ENCODE measurements around the gene HFE. TPM values are rescaled to one million over a fixed set of nuclear protein-coding genes. Genes with fewer than 3 reads are reported as not detected.
"Not testable (repeated sequence)": the region's sequence is repeated elsewhere in the genome, so short reads cannot be mapped to it uniquely, and the experiment has no call there.

The HFE gene
- total and polyA plus RNA-seq, 5 donors: 4.3 to 13.2 (median 7.4) TPM

DNA sequence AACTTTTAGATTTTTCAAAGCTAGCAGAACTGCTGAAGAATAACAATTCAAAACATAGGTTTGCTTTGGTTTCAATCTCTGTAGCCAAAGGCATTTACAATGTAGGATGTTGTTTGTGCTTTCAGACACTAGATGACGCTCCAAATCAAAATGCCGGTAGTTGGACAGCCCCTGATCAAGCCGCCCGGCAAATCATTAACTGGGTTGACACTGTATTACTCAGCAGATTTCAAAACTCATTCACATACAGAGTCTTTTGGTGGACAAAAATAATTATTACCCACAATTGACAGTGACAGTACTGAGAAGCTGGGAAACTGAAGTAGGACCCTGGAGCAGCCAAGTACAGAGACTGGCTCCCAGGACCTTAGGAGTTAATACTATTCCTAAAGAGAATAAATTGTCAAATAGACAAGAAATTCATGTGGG, 21.3 kb upstream of the HFE start:
- no peaks in the 10 kb centered on the region for H3K27me3 ChIP-seq (ENCODE audit: control insufficient read depth, insufficient read depth)
- H3K9me3 ChIP-seq (ENCODE audit: control insufficient read depth, low read length): no peaks in the 10 kb centered on the region
- no peak overlapping the region for H3K27ac ChIP-seq (ENCODE audit: low read length)
- DNase-seq (peak in 2 of 3 donors; percentile 54 to 71), ATAC-seq (peak; percentile 91)
- no peak overlapping the region for H3K4me3 ChIP-seq (ENCODE audit: low read length)
- no peaks in the 10 kb centered on the region for H3K4me1 ChIP-seq (ENCODE audit: control insufficient read depth, insufficient read depth, low read length)
- intact Hi-C loops (cut with DNase I): loop anchor here (2.0 kb wide), 1 partner anchor 31 kb away; no protein-coding TSS in a partner anchor
- WGBS: under 1% methylated on average over 4 of the region's 4 CpGs

DNA sequence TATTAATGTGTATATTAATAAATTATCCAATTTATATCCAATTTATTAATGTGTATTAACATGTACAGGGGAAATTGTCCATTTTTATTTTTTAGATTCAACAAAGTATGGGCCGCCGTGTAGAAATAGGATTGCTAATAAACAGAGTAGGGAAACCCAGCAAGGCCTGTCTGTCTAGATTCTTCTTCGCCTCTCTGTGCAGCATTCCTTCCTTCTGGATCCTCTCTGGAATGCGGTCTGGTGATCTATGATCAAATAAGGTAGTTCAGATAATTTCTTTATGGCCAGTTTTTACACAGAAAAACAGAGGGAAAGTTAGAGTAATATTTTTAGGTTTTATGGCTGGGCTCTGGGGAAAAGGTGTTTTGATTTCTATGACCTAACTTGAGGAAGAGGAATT, 19.9 kb upstream of the HFE start:
- Histone ChIP-seq H3K9me3 (ENCODE audit: control insufficient read depth, low read length) (no peaks in the 10 kb centered on the region), H3K27me3 (ENCODE audit: control insufficient read depth, insufficient read depth) (no peaks in the 10 kb centered on the region), H3K27ac (ENCODE audit: low read length) (no peak overlapping the region), H3K4me3 (ENCODE audit: low read length) (no peak overlapping the region), H3K4me1 (ENCODE audit: control insufficient read depth, insufficient read depth, low read length) (no peaks in the 10 kb centered on the region)
- WGBS: 76% methylated on average over 4 of the region's 4 CpGs
- intact Hi-C loops (cut with DNase I): loop anchor here in 1 of 4 donors (2.0 kb wide), 1 partner anchor 29 kb away; no protein-coding TSS in a partner anchor
- ATAC-seq: no peak
- DNase-seq: no peak

DNA sequence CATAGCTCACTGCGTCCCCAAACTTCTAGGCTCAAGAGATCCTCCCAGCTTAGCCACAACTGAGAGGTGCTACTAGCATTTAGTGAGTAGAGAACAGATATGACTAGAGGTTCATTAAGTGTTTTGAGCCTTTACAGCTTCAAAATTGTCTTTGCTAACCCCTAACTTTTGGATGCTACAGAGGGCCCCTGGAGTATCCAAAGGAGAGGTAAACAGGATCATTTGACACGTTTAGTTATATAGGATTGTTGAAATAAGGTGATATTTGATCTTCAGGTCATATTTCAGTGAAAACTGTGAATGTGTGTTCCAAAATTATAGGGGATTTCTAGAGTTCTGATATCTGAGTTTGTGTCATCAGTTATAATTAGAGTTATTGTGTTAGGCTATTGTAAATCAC, 19.2 kb upstream of the HFE start:
- 72% methylated on average over 2 of the region's 2 CpGs for WGBS
- Histone ChIP-seq H3K4me3 (ENCODE audit: low read length) (no peak overlapping the region), H3K9me3 (ENCODE audit: control insufficient read depth, low read length) (no peaks in the 10 kb centered on the region), H3K4me1 (ENCODE audit: control insufficient read depth, insufficient read depth, low read length) (no peaks in the 10 kb centered on the region), H3K27me3 (ENCODE audit: control insufficient read depth, insufficient read depth) (no peaks in the 10 kb centered on the region), H3K27ac (ENCODE audit: low read length) (no peak overlapping the region)
- no peak for DNase-seq
- intact Hi-C loops (cut with DNase I): no loop called here
- ATAC-seq: no peak

DNA sequence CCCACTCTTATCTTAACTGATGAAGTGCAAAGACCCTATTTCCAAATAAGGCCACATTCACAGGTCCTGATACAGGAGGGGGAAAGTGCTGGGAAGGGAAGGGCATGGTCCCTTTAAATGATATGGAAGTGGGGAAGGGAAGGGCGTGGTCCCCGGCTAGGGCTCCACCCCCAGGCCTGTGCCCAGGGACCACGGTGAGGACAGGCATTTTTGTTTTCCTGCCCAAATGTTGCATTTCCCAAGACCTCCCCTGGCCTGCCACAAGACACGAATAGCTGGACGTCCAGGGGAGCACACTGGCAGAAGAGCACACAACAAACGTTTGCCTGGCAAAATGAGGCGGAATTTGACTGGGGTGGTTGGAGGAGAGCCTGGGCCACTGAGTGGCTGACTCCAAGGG, 16.1 kb upstream of the HFE start:
- H3K27me3 ChIP-seq (ENCODE audit: control insufficient read depth, insufficient read depth): no peaks in the 10 kb centered on the region
- intact Hi-C loops (cut with DNase I): no loop called here
- H3K27ac ChIP-seq (ENCODE audit: low read length): no peak overlapping the region
- no peaks in the 10 kb centered on the region for H3K9me3 ChIP-seq (ENCODE audit: control insufficient read depth, low read length)
- 28% methylated on average over 7 of the region's 7 CpGs for WGBS
- no peak overlapping the region for H3K4me3 ChIP-seq (ENCODE audit: low read length)
- peak; percentile 61 to 88 (median 82) for DNase-seq
- ATAC-seq: peak; percentile 75 to 86
- H3K4me1 ChIP-seq (ENCODE audit: control insufficient read depth, insufficient read depth, low read length): no peaks in the 10 kb centered on the region

DNA sequence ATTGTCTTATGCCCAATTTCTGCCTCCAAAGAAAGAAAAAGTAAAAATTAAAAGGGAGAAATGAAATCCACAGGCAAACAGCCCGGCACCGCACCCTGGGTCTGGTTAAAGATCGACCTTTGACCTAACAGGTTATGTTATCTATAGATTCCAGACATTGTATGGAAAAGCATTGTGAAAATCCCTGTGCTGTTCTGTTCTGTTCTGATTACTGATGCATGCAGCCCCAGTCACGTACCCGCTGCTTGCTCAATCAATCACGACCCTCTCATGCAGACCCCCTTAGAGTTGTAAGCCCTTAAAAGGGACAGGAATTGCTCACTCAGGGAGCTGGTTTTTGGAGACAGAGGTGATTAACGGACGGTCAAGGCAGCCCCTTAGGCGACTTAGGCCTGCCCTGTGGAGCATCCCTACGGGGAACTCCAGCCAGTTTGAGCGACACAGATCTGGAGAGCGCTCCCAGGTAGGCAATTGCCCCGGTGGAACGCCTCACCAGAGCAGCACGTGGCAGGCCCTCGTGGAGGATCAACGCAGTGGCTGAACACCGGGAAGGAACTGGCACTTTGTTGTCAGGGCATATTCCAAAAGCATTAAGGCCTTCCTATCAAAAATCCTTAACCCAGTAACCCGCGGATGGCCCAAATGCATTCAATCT, 12.0 kb upstream of the HFE start:
- H3K27me3 ChIP-seq (ENCODE audit: control insufficient read depth, insufficient read depth): no peaks in the 10 kb centered on the region
- no peaks in the 10 kb centered on the region for H3K4me1 ChIP-seq (ENCODE audit: control insufficient read depth, insufficient read depth, low read length)
- ATAC-seq (no peak), DNase-seq (no peak)
- H3K9me3 ChIP-seq (ENCODE audit: control insufficient read depth, low read length): no peaks in the 10 kb centered on the region
- intact Hi-C loops (cut with DNase I): no loop called here
- WGBS: 68% methylated on average over 20 of the region's 20 CpGs
- no peak overlapping the region for H3K27ac ChIP-seq (ENCODE audit: low read length)
- H3K4me3 ChIP-seq (ENCODE audit: low read length): no peak overlapping the region

DNA sequence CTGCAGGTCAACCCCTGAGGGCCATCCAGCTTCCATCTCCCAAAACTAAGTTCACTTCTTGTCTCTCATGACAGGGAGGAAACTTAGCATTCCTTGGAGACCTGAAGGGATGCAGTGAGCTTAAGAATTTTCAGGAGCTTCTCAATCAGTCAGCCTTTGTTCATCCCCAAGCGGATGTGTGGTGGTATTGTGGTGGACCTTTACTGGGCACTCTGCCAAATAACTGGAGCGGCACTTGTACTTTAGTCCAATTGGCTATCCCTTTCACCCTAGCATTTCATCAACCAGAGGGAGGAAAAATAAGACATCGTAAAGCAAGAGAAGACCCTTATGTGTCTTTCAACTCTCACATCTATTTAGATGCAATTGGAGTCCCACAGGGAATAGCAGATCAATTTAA, 9.2 kb upstream of the HFE start:
- H3K4me1 ChIP-seq (ENCODE audit: control insufficient read depth, insufficient read depth, low read length); DNase-seq; H3K27ac ChIP-seq (ENCODE audit: low read length); H3K27me3 ChIP-seq (ENCODE audit: control insufficient read depth, insufficient read depth); H3K9me3 ChIP-seq (ENCODE audit: control insufficient read depth, low read length); intact Hi-C loops (cut with DNase I); ATAC-seq; H3K4me3 ChIP-seq (ENCODE audit: low read length): not testable (repeated sequence)
- WGBS: 55% methylated on average over 3 of the region's 3 CpGs

DNA sequence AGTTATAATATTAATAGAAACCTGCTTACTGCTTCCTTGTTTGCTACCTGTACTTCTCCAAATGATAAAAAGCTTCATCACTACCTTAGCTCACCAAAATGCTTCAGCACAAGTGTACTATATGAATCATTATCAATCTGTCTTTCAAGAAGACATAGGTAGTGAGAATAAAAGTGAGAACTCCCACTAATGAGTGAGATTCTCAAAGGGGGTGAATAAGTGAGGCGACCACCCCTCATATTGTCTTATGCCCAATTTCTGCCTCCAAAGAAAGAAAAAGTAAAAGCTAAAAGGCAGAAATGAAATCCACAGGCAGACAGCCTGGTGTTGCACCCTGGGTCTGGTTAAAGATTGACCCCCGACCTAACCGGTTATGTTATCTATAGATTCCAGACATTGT, 6.1 kb upstream of the HFE start:
- DNase-seq; intact Hi-C loops (cut with DNase I); H3K4me3 ChIP-seq (ENCODE audit: low read length); H3K27ac ChIP-seq (ENCODE audit: low read length); ATAC-seq; H3K27me3 ChIP-seq (ENCODE audit: control insufficient read depth, insufficient read depth); H3K9me3 ChIP-seq (ENCODE audit: control insufficient read depth, low read length); H3K4me1 ChIP-seq (ENCODE audit: control insufficient read depth, insufficient read depth, low read length): not testable (repeated sequence)
- WGBS: 91% methylated on average over 3 of the region's 3 CpGs

DNA sequence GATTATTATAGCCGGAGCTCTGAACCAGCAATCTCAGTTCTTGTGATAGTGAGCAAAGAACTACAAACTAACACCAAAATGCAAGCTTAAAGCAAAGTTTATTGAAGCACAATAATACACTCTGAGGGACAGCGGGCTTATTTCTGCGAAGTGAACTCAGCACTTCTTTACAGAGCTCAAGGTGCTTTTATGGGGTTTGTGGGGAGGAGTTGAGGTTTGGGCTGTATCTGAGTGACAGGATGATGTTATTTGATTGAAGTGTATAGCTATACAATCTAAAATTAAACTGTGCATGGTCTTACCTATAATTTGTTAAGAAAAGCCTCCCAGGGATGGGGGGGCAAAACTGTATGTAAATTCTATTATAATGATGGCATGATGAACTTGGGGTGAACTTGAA, 1.0 kb upstream of the HFE start:
- intact Hi-C loops (cut with DNase I): no loop called here
- no peaks in the 10 kb centered on the region for H3K27me3 ChIP-seq (ENCODE audit: control insufficient read depth, insufficient read depth)
- WGBS: 96% methylated on average over 3 of the region's 3 CpGs
- H3K4me1 ChIP-seq (ENCODE audit: control insufficient read depth, insufficient read depth, low read length): peaks cover 2% of the 10 kb centered on the region
- no peak for ATAC-seq
- no peaks in the 10 kb centered on the region for H3K9me3 ChIP-seq (ENCODE audit: control insufficient read depth, low read length)
- H3K4me3 ChIP-seq (ENCODE audit: low read length): no peak overlapping the region
- no peak overlapping the region for H3K27ac ChIP-seq (ENCODE audit: low read length)
- DNase-seq: no peak

DNA sequence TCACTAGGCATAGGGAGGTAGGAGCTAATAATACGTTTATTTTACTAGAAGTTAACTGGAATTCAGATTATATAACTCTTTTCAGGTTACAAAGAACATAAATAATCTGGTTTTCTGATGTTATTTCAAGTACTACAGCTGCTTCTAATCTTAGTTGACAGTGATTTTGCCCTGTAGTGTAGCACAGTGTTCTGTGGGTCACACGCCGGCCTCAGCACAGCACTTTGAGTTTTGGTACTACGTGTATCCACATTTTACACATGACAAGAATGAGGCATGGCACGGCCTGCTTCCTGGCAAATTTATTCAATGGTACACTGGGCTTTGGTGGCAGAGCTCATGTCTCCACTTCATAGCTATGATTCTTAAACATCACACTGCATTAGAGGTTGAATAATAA, 1.1 kb downstream of the HFE start:
- DNase-seq (peak in 1 of 3 donors; percentile 75), ATAC-seq (peak; percentile 63 to 77)
- intact Hi-C loops (cut with DNase I): no loop called here
- Histone ChIP-seq H3K27ac (ENCODE audit: low read length) (peak overlapping the region; percentile 77), H3K9me3 (ENCODE audit: control insufficient read depth, low read length) (no peaks in the 10 kb centered on the region), H3K4me1 (ENCODE audit: control insufficient read depth, insufficient read depth, low read length) (peaks cover 2% of the 10 kb centered on the region), H3K4me3 (ENCODE audit: low read length) (peak overlapping the region; percentile 89), H3K27me3 (ENCODE audit: control insufficient read depth, insufficient read depth) (no peaks in the 10 kb centered on the region)
- WGBS: 39% methylated on average over 5 of the region's 5 CpGs

DNA sequence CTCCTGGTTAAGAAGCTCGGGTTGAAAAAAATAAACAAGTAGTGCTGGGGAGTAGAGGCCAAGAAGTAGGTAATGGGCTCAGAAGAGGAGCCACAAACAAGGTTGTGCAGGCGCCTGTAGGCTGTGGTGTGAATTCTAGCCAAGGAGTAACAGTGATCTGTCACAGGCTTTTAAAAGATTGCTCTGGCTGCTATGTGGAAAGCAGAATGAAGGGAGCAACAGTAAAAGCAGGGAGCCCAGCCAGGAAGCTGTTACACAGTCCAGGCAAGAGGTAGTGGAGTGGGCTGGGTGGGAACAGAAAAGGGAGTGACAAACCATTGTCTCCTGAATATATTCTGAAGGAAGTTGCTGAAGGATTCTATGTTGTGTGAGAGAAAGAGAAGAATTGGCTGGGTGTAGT, 2.0 kb downstream of the HFE start:
- 62% methylated on average over 2 of the region's 2 CpGs for WGBS
- Histone ChIP-seq H3K9me3 (ENCODE audit: control insufficient read depth, low read length) (no peaks in the 10 kb centered on the region), H3K4me1 (ENCODE audit: control insufficient read depth, insufficient read depth, low read length) (peaks cover 2% of the 10 kb centered on the region), H3K27ac (ENCODE audit: low read length) (peak overlapping the region; percentile 73), H3K4me3 (ENCODE audit: low read length) (no peak overlapping the region), H3K27me3 (ENCODE audit: control insufficient read depth, insufficient read depth) (no peaks in the 10 kb centered on the region)
- DNase-seq (peak in 1 of 3 donors; percentile 57), ATAC-seq (peak; percentile 44 to 50)
- intact Hi-C loops (cut with DNase I): no loop called here

DNA sequence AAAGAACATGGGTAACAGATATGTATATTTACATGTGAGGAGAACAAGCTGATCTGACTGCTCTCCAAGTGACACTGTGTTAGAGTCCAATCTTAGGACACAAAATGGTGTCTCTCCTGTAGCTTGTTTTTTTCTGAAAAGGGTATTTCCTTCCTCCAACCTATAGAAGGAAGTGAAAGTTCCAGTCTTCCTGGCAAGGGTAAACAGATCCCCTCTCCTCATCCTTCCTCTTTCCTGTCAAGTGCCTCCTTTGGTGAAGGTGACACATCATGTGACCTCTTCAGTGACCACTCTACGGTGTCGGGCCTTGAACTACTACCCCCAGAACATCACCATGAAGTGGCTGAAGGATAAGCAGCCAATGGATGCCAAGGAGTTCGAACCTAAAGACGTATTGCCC, 5.2 kb downstream of the HFE start:
- ATAC-seq (no peak), DNase-seq (no peak)
- Histone ChIP-seq H3K9me3 (ENCODE audit: control insufficient read depth, low read length) (no peaks in the 10 kb centered on the region), H3K27ac (ENCODE audit: low read length) (no peak overlapping the region), H3K4me1 (ENCODE audit: control insufficient read depth, insufficient read depth, low read length) (peaks cover 2% of the 10 kb centered on the region), H3K4me3 (ENCODE audit: low read length) (no peak overlapping the region), H3K27me3 (ENCODE audit: control insufficient read depth, insufficient read depth) (no peaks in the 10 kb centered on the region)
- intact Hi-C loops (cut with DNase I): no loop called here
- WGBS: 84% methylated on average over 4 of the region's 4 CpGs

DNA sequence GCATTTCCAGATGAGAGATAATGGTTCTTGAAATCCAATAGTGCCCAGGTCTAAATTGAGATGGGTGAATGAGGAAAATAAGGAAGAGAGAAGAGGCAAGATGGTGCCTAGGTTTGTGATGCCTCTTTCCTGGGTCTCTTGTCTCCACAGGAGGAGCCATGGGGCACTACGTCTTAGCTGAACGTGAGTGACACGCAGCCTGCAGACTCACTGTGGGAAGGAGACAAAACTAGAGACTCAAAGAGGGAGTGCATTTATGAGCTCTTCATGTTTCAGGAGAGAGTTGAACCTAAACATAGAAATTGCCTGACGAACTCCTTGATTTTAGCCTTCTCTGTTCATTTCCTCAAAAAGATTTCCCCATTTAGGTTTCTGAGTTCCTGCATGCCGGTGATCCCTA, 6.8 kb downstream of the HFE start:
- H3K27me3 ChIP-seq (ENCODE audit: control insufficient read depth, insufficient read depth): no peaks in the 10 kb centered on the region
- H3K9me3 ChIP-seq (ENCODE audit: control insufficient read depth, low read length): no peaks in the 10 kb centered on the region
- no peaks in the 10 kb centered on the region for H3K4me1 ChIP-seq (ENCODE audit: control insufficient read depth, insufficient read depth, low read length)
- no peak overlapping the region for H3K27ac ChIP-seq (ENCODE audit: low read length)
- 77% methylated on average over 5 of the region's 5 CpGs for WGBS
- ATAC-seq (no peak), DNase-seq (no peak)
- intact Hi-C loops (cut with DNase I): no loop called here
- no peak overlapping the region for H3K4me3 ChIP-seq (ENCODE audit: low read length)

All from right cardiac atrium (tissue), 5 donors.